A204.1 (cell line): ENCODE data around the gene JTB.

Experiments used
- FAIRE-seq: peaks from 2 replicates; lab custom pipeline; 2012; peaks lifted over from hg19 to GRCh38; lab: Jason Lieb, UNC

The JTB gene

DNA sequence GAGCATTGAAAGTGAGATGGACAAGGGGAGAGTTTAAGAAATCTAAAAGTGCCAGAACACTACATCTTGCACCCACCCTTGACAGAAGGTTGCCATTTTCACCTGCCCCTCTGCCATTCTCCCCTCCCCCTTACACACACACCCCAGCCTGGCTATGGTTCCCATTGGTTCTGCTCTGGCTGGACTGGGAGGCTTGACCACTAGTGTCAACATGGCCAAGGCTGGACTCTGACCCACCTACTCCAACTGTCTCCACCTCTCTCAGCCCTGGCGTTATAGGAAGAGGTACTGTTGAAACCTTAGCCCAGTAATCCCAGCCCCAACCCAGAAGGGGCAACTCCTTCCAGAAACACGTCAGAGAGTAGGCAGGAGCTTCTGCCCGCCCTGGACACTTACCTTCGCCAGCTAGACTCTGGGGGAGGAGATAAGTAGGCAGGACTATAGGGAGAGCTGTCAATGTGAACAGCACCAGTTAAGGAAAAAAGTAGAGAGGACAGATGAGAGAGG, 23.6 kb downstream of the JTB start:
- FAIRE-seq = no peak

DNA sequence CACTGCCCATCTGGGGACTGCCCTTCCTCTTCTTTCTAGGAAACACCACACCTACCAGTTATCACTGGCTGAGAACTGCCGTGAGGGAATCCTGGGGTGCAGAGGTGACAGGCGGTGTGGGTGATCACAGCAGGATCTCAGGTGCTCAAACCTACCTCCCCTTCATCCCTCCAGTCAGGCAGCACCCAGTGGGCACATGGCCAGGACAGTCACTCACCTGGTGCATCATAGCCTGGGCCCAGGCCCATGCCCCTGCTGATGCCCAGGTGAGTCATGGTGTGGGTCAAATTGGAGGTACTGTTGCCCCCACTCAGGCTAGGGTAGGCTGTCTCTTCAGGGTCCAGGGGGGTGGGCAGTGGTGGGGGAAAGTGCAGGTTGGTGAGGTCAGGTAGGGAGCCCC, 25.7 kb downstream of the JTB start:
- no peak for FAIRE-seq

DNA sequence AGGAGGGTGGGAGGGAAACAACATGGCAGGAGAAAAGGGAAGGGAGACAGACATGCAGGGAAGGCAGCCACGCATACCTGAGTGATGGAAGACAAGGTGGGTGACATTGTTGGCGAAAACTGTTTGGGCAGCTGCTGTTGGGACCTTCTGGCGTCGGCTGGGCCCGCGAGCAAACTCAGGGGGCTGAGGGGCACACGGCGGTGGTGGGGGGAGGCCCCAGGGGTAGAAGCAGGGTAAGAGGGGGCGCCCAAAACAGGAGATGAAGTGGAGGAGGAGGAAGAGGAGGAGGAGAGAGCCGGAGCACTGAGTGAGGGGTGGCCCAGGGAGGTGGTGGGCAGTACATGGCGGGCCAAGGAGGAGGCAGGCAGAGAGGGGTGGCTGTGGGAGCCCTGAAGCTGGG, 26.3 kb downstream of the JTB start:
- FAIRE-seq = no peak

DNA sequence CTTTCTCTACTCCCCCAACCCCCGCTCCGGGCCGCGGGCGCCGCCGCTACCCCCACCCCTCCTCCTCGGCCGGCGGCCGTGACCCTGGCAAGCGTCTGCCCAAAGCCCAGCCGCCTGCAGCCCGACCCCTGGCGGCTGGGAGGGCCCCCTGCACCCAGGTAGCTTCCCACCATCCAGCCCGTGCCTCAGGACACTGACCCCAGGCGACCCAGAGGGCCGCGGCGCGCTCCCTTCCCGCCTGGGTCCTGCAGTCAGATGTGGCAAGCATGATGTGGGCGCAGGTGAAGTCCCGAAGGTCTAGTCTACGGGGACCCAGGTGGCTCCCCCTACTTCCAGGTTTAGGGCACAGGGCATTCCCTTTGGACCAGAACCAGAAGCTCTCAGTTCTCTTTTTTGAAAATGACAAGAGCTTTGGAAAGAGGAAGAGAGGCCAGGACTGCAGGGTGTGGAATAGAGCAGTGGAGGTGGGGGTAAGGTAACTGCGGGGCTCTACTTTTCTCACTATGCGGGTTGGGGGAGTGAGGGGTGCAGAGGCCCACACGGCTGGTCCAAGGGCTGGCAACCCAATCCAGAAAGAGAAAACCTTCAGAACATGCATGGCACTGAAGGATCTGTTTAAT, 30.7 kb downstream of the JTB start, which contains the start of gene DENND4B:
Gene DENND4B (minus strand): TSS at position 97 of the 620 bp plus-strand sequence. CDS start 2,344 bp downstream, outside the sequence.
- FAIRE-seq = no peak

GRCh38 chr1:153945795-153946621, 31.5 kb downstream of the JTB start:
- no peak for FAIRE-seq

- FAIRE-seq = no peak
Measured at GRCh38 chr1:153945131-153945794, 32.2 kb downstream of the JTB start.

DNA sequence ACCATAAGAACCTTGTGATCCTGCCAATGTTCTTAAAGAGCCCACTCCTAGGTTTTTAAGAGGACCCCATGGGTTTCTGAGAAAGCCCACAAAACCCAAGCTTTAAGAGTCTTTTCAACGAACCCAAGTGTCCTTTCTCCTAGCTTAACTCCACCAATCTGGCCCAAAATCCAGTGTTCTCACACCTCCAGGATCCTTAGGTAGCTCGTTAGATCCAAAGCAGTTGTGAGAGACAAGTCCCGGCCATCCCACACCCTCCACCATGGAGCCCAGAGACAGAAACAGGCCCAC, 32.7 kb downstream of the JTB start:
- FAIRE-seq = no peak

DNA sequence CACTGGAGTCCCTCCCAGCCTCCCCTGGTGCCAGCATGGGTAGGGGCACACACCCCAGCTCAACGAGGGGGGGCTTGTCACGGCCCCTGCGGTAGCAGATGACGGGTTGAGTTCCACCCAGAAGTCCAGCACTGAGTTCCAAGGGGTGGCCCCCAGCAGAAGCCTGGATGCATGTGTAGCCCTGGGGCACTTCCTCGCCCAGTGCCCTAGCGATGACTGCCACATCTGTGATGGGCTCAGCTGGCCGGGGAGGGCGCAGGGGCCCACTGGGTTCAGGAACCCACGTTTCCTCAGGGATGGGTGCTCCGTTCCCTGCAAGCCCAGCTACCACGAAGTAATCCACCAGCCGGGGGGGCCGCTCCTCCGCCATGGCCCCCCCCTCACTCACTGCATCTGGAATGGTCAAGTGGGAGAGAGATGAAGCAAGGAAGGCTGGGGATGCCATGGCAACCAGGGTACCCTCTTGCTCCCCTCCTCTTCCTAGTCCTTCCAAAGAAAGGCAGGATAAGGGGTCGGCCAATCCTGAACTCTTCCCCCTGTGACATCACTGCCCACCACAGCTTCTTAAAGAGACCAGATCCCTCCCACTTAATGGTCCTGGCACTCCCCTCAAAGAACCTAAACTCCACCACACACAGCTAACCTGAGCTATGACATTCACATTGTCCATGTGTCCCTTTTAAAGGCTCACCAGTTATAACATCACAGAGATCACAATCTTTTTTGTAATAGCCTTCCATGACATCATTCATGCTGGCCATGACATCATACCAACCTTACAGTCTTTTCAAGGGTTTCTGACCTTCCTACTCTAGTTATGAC, 33.3 kb downstream of the JTB start:
- FAIRE-seq = no peak

DNA sequence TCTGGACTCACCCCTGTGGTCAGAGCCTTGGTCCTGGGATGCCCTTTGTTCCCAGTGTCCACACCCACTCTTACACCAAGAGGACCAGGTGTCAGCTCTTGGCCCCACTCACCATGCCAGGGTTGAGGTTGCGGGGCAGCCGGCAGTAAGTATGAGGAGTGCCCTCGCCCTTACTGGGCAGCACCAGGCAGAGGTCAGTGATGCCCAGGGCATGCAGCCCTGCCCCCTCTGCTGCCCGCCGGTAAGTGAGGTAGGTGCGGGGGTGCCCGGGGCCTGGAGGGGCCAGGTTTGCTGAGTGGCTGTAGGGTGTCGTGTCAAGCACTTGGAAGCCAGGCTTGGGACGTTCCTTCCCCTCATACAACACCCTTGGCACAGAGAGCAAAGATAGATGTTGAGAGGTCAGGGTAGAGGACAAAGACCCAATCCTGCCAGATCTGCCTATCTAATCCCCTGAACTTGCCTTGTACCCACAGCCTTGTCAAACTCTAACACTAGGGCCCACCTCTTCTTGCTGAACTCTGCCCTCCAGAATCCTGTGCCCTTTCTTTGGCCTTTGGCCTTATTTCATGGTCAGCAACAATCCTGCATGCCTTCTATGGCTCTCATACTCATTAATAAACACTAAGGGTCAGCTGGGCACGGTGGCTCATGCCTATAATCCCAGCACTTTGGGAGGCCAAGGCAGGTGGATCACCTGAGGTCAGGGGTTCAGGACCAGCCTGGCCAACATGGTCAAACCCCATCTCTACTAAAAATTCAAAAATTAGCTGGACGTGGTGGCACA, 34.5 kb downstream of the JTB start:
- FAIRE-seq = no peak

DNA sequence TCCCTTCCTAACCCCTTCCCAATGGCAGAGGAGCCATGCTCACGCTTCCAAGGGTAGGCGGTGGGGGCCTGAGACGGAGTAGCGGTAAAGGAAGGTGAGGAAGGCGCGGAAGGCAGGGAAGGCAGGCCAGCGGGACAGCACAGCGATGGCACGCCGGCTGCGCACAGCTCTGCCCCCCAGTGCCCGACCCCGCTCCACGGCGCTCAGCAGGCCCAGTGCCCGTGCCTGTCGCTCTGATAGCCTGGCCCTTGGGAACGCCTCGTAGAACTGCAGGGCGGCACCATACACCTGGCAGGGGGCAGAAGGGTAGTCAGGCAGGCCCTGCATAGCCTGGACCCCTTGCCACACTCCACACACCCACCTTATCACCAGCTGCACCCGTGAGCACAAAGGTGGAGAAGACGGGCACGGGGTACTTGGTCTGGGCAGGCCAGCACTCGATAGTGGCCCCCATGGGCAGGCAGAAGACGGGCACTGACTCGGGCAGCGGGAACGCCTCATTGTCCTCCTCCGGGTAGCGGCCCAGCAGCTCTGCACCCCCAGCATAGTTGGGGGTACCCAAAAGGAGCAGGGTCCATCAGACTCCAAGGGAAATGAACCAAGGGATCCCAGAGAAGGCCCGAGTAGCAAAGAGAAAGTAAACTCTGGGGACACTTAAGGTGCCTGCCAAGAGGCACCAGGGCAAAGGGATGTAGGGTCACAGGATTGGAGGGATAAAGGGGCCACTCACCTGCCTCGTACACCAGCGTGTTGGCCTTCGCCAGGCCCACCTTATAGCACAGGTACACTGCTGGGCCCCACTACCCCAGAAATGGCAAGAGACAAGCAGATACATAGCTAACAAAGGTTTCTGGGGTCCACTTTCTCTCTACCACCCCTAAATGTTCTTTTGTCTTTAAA, 35.4 kb downstream of the JTB start:
- FAIRE-seq = no peak

GRCh38 chr1:153940756-153941155, 36.7 kb downstream of the JTB start:
- FAIRE-seq = no peak

DNA sequence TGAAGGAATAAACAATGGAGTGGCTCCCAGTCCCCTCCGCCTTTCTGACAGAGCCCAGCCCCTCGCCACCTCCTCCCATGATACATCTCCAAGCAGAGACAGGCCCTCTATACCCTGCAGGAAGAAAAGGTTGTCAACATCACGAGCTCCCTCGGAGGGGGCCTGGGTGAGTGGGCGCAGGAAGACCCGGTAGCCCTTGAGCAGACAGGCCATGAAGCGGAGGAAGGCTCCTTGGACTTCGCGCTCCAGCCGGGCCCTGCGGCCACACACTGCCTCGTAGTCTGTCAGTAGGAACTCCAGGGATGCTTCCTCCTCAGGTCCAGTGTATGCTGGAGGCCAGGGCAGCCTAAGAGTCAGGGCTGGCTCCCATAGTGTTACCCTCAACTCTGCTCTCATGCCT, 38.0 kb downstream of the JTB start:
- FAIRE-seq = no peak

GRCh38 chr1:153938996-153939395, 38.5 kb downstream of the JTB start:
- no peak for FAIRE-seq

GRCh38 chr1:153937331-153937730, 40.1 kb downstream of the JTB start:
- FAIRE-seq = no peak

DNA sequence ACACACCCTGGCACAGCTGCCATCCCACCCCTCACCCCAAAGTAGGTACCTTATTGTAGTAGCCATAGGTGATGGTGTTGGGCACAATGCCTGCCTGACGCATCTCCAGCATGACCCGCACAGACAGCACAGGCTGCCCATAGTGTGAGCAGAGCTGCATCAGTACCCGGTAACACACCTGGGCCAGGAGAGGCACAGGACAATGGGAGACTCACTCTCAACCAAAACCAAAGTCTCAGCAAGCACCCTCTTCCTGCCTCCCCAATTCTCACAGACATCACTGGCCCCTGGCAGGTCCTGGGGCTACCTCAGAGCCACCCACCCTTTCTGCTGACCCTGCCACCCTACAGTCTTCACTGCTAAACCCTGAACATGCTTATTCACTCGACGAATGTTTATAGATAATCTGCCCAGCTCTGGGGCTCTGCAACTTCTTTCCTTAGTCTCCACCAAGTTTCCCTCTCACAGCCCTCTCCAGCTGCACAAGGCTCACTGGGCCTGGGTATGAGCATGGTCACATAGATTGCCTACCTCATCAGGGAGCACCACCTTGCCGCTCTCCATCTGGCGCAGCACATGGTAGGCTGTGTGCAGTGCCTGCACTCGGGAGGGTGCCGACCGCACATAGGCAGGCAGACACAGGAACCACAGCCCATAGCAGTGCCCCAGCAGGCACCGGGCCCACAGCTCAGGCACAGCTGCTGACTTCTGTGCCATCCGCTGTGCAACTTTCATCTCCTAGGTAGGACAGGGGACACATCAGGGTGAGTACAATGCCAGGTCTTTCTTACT, 41.3 kb downstream of the JTB start:
- no peak for FAIRE-seq

- no peak for FAIRE-seq
Measured at GRCh38 chr1:153934746-153935145, 42.7 kb downstream of the JTB start.

- no peak for FAIRE-seq
Measured at GRCh38 chr1:153933955-153934354, 43.5 kb downstream of the JTB start.

- FAIRE-seq = no peak
Measured at GRCh38 chr1:153933430-153933829, 44.0 kb downstream of the JTB start.
